ENCODE data around the gene EIF4A2. TPM values are rescaled to one million over a fixed set of nuclear protein-coding genes. Genes with fewer than 3 reads are reported as not detected.

Gene EIF4A2
- total and polyA plus RNA-seq, 2 of the 13 experiments (the other 11 are each of a cell fraction or from before 2014, with no cell fraction given): 480 to 596 TPM

- TF ChIP-seq RBM22 (optimal IDR thresholded peaks at IDR 0.05; ENCODE audit: low read length) (peak; percentile 72), TERF1 (CRISPR knock-in tag; IDR thresholded peaks at IDR 0.05) (no peak), HOXA3 (CRISPR knock-in tag; IDR thresholded peaks at IDR 0.05) (0 out of 2 replicates have a peak, but pooled peaks have one; percentile 47), ZNF891 (CRISPR knock-in tag; IDR thresholded peaks at IDR 0.05) (peak; percentile 54; the same call in 1 of the 2 replicates), KDM6A (CRISPR knock-in tag; IDR thresholded peaks at IDR 0.05; ENCODE audit: low read depth) (no peak), CHD2 (IDR thresholded peaks at IDR 0.05; ENCODE audit: low read depth, low read length) (peak; percentile 96), ONECUT2 (CRISPR knock-in tag; IDR thresholded peaks at IDR 0.05) (0 out of 2 replicates have a peak, but pooled peaks have one; percentile 3), PBX2 (CRISPR knock-in tag; IDR thresholded peaks at IDR 0.05) (peak; percentile 89), ZNF451 (CRISPR knock-in tag; IDR thresholded peaks at IDR 0.05) (peak; percentile 54; the same call in 1 of the 2 replicates), SATB2 (CRISPR knock-in tag; IDR thresholded peaks at IDR 0.05) (peak; percentile 1; the same call in 1 of the 2 replicates), TFE3 (CRISPR knock-in tag; IDR thresholded peaks at IDR 0.05) (peak; percentile 41; the same call in 1 of the 2 replicates), GTF3A (CRISPR knock-in tag; conservative IDR thresholded peaks at IDR 0.05) (peak; percentile 28; the same call in 1 of the 2 replicates), ETV5 (CRISPR knock-in tag; IDR thresholded peaks at IDR 0.05; ENCODE audit: borderline replicate concordance) (0 out of 2 replicates have a peak, but pooled peaks have one; percentile 17), ZHX2 (IDR thresholded peaks at IDR 0.05; ENCODE audit: low read depth) (peak; percentile 41; the same call in 1 of the 2 replicates), ZHX2 (CRISPR knock-in tag; IDR thresholded peaks at IDR 0.05; ENCODE audit: borderline replicate concordance) (0 out of 2 replicates have a peak, but pooled peaks have one; percentile 8), ARID2 (CRISPR knock-in tag; IDR thresholded peaks at IDR 0.05; ENCODE audit: borderline replicate concordance) (peak; percentile 74; the same call in 1 of the 2 replicates), MAFG (CRISPR knock-in tag; IDR thresholded peaks at IDR 0.05) (no peak)
- TF ChIP-seq, protein P1, sequence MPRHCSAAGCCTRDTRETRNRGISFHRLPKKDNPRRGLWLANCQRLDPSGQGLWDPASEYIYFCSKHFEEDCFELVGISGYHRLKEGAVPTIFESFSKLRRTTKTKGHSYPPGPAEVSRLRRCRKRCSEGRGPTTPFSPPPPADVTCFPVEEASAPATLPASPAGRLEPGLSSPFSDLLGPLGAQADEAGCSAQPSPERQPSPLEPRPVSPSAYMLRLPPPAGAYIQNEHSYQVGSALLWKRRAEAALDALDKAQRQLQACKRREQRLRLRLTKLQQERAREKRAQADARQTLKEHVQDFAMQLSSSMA (CRISPR knock-in tag; IDR thresholded peaks at IDR 0.05): no peak
- TF ChIP-seq, protein P2, sequence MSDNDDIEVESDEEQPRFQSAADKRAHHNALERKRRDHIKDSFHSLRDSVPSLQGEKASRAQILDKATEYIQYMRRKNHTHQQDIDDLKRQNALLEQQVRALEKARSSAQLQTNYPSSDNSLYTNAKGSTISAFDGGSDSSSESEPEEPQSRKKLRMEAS (IDR thresholded peaks at IDR 0.05): peak; percentile 79
These were observed 546 bp downstream of the EIF4A2 start (continued) for GRCh38 chr3:186783731-186784515.
